GM21529 (cell line): ENCODE measurements around the gene IL31.

Source experiments
- ATAC-seq: cut with Tn5 transposase; IDR thresholded peaks from one replicate; pipeline ENCODE4 v1.9.1; 2021; ENCODE audit not compliant: unreplicated experiment

Gene IL31

DNA sequence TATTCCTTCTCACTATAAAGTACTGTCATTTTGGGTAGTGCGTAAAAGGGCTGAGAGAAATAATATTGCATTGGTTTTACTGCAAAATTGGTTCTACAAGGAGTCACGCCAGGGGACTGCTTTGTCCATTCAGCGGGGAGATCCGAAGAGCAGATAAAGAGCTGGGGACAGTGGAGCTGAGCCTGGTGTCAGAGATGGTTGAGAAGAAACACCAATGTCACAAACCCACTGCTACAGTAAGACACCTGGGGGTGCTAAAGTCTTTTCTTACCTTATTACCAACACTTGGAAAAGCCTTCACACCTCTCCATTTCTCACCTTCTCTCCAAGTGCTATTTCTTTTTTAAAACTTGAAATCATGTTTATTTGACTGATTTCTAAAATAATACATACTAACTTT lies 14.1 kb downstream of the IL31 start:
- no peak for ATAC-seq

GRCh38 chr12:122158700-122159285 lies 15.2 kb downstream of the IL31 start:
- no peak for ATAC-seq

DNA sequence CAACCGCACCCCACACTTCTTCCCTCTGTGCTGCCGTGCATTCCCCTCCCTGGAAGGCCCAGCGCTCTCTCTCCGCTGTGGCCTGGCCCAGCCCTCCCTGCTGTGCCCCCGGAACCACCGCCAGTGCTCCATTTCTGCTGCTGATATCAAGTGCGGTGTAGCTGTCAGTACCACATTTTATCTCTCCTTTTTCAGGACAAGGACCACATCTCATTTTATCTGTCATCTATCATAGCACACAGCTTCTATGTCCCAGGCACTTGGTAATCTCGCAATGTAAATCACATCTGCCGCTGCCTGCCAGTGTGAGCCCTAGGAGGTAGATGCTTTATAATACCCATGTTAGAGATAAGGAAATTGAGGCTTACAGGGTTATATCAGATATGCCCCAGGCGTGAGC lies 18.3 kb downstream of the IL31 start:
- ATAC-seq: no peak

- ATAC-seq: no peak
These were observed 21.3 kb downstream of the IL31 start for GRCh38 chr12:122152754-122153153.

- no peak for ATAC-seq
These were observed 23.8 kb downstream of the IL31 start for GRCh38 chr12:122150127-122150681.

GRCh38 chr12:122148657-122149056 lies 25.4 kb downstream of the IL31 start:
- no peak for ATAC-seq

DNA sequence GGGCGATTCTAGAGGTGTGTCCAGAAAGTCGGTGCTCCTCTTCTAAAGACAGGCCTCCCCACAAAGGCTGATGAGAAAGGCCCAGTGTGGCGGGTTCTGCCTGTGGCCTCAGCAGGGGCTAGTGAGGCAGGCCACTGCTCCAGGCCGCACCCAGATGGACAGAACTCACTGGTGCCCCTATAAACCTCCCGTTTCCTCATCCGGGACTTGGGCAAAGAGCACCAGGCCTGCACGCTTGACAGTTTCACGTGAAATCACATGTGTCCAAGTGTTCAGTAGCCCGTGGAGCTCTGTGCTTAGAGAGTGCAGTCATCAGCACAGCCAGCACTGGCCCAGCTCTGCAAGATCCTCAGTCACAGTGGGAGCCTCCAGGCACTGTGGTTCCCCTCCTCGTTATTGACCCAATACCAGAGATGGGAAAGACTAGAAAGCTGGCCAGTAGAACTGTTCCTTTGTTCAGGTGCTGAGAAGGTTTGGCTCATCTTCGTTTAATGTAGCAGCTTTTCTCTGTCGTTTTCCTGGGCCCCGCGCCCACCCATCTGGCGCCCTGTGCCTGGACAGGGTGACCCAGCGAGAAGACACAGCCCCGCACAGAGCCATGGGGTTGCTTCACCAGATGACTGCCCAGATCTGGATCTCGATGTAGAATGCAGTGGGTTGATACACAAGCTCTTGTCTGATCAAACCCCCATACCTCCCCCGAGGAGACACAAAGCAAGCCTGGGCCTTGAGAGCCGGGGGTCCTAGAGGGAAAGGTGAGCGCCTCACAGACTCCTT lies 26.3 kb downstream of the IL31 start:
- no peak for ATAC-seq

DNA sequence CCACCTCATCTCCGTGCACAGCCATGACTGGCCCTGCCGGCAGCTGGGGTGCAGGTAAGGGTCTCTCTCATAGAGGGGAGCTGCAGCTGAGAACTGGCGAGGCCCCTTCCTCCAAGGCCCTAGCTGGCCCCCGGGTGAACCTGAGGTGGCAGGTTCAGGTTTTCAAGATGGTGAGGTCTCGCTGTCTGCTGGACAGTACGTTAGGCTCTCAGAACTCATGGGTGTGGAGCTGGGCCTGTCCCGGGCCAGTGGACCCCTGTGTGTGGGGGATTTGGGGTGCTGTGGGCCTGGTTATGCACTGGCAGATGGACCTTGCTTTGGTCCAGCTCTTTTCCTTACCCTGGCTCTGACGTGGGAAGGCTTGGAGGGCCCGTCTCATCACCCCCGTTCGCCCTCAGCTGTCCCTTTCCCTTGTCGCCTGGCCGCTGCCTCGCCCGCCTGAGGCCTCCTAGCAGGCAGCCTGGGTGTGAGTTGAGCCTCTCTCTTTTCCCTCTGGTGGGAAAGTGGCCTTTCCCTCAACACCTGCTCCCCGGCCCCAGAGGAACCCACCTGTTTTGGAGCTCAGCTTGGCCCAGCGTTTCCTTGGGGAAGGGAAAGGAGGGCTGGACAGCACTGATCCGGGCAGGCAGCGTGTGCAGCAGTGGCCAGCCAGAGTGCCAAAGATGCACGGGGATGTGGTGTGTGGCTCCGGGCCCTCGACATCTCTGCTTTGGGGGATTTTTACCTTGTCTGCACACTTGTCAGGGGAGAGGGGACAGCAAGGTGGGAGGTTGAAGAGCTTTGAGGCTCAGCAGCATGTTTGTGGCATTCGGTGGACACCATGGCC lies 28.3 kb downstream of the IL31 start:
- ATAC-seq: no peak

DNA sequence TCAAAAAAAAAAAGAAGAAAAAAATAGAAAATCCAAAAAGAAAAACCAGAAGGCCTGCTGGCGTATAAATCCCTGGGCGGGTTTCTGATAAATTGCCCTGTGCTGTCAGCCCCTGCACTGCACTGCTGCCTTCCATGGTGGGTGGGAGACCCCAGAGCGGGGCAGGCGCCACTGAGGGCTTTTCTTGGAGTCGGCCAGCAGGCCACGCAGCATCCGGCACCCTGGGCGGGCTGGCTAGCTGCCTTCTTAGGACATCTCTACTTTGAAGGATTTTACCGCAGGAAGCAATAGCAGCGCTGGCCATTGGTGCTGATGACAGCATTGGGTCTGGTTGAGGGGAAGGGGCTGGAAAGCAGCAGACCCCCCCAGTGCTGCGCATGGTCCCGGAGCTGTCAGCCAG lies 29.1 kb downstream of the IL31 start:
- ATAC-seq: no peak

GRCh38 chr12:122142857-122143256 lies 31.2 kb downstream of the IL31 start:
- no peak for ATAC-seq

GRCh38 chr12:122141911-122142725 lies 31.9 kb downstream of the IL31 start:
- ATAC-seq: no peak

- ATAC-seq: no peak
These were observed 33.4 kb downstream of the IL31 start for GRCh38 chr12:122140467-122141257.

DNA sequence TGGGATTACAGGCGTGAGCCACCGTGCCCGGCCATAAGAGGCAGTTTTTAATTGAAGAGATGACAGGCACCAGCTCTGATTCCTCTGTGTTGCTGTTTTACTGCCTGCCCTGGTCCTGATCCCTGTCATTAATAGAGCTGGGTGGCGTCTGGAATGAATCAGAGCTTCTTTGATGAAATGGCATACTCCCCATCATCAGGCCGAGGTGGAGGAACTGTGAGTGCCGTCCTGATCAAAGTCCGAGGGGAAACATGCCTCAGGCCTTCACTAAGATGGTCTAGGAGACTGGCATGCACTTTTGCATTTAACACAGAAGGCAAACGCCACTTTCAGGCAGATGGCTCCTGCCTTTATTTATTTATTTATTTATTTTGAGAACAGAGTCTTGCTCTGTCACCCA lies 34.1 kb downstream of the IL31 start:
- ATAC-seq: no peak

DNA sequence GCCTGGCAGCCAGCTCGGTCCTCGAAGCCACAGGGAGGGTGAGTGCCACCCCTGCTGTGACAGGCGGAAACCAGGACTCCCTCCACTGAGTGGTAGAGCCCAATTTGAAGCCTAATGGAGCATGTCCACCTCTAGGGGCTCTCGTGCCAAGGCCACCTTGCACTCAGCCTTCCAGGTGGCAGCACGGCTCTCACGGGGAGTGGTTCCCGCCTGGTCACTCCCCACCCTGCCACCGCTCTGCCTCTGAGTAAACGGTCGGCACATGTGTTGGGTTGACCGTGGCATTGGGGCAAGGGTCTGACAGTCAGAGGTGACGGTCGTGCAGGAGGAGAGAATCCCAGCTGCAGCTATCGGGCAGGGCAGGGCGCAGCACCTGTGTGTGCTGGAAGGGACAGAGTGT lies 34.8 kb downstream of the IL31 start:
- ATAC-seq: no peak

DNA sequence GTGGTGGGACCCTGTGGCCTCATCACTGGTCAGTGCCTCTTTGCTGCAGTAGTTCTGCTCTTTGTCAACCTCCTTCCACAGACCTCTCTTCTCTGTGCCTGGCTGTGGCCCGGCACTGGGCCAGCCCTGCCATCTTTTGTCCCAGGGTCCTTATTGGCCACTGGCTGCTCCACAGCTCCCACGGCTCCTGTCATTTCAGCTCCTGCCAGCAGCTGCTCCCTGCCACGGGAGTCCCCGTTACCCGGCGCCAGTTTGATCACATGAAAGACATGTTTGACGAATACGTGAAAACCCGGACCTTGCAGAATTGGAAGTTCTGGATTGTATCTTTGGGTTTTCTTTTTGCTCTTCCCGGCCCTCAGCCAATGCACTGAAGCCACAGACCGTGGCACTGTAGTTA lies 35.4 kb downstream of the IL31 start:
- ATAC-seq: no peak

- no peak for ATAC-seq
These were observed 35.8 kb downstream of the IL31 start for GRCh38 chr12:122138181-122138580.

GRCh38 chr12:122137681-122138080 lies 36.3 kb downstream of the IL31 start:
- ATAC-seq: no peak

GRCh38 chr12:122137229-122137628 lies 36.8 kb downstream of the IL31 start:
- no peak for ATAC-seq

DNA sequence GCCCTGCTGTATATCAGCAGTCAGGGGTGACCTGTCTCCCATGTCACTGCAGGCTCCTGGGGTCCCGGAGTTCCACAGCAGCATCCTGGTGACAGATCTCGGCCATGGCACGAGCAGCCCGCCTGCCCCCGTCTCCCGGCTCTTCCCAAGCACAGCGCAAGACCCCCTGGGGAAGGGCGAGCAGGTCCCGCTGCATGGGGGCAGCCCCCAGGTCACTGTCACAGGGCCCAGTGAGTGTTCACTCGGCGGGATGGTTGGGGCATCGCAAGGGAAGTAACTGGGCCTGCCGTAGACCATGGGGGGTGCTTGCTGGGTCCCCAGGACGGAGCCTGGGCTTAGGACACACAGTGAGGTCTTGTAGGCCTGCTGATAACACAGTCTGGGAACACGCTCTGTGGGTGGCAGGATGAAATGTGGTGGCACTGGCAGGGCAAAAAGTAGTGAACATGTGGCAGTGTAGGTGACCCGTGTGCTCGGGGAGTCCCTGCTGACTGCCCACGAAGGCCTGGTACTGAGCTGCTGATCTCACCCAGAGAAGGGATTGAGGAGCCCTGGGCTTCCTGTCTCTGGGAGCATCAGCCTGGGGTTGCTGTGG lies 38.5 kb downstream of the IL31 start:
- ATAC-seq: no peak
